MM.1S (cell line): Measurements from ENCODE around the gene RGMA.

Experiments
- DNase-seq: peaks from one replicate; pipeline ENCODE4 v3.0.0-alpha.2; 2015
- H2AFZ ChIP-seq: fragments of 300-600 bp; sonication (generic); 2 replicates; pipeline ENCODE4 v1.6.0; 2016; ENCODE audit warnings: antibody characterized with exemption, low read length
- H3F3A ChIP-seq: fragments of 300-600 bp; sonication (generic); 2 replicates; pipeline ENCODE4 v1.6.1; 2016; ENCODE audit warnings: mild to moderate bottlenecking, antibody characterized with exemption, low read length, moderate library complexity, mixed read lengths; ENCODE audit not compliant: insufficient read depth
- H3K27ac ChIP-seq: fragments of 300-600 bp; sonication (generic); 2 replicates; pipeline ENCODE4 v1.5.1; 2016; ENCODE audit warnings: mild to moderate bottlenecking, low read length
- H3K27me3 ChIP-seq: fragments of 300-600 bp; sonication (generic); replicated peaks from 2 replicates; pipeline ENCODE4 v1.6.0; 2016; ENCODE audit warnings: low read length; ENCODE audit not compliant: insufficient read depth
- H3K36me3 ChIP-seq: fragments of 300-600 bp; sonication (generic); replicated peaks from 2 replicates; pipeline ENCODE4 v1.6.1; 2016; ENCODE audit warnings: mild to moderate bottlenecking, low read length, mixed read lengths; ENCODE audit not compliant: insufficient read depth
- H3K4me1 ChIP-seq: fragments of 300-600 bp; sonication (generic); 2 replicates; pipeline ENCODE4 v1.6.1; 2016; ENCODE audit warnings: low read length, mixed read lengths
- H3K4me2 ChIP-seq: fragments of 300-600 bp; sonication (generic); 2 replicates; pipeline ENCODE4 v1.6.0; 2016; ENCODE audit warnings: low read depth, low read length
- H3K4me3 ChIP-seq: fragments of 300-600 bp; sonication (generic); 2 replicates; pipeline ENCODE4 v1.5.1; 2016; ENCODE audit warnings: low read length, mixed read lengths
- H3K79me2 ChIP-seq: fragments of 300-600 bp; sonication (generic); 2 replicates; pipeline ENCODE4 v1.6.1; 2016; ENCODE audit warnings: mixed run types, low read length, mixed read lengths
- H3K9ac ChIP-seq: fragments of 300-600 bp; sonication (generic); 2 replicates; pipeline ENCODE4 v1.6.1; 2016; ENCODE audit warnings: low read length, mixed read lengths
- H3K9me2 ChIP-seq: fragments of 300-600 bp; sonication (generic); replicated peaks from 2 replicates; pipeline ENCODE4 v1.6.1; 2016; ENCODE audit warnings: mild to moderate bottlenecking, low read length, mixed read lengths; ENCODE audit not compliant: insufficient read depth
- H3K9me3 ChIP-seq: fragments of 300-600 bp; sonication (generic); replicated peaks from 2 replicates; pipeline ENCODE4 v1.6.1; 2016; ENCODE audit warnings: mild to moderate bottlenecking, low read length, mixed read lengths; ENCODE audit not compliant: insufficient read depth
- H4K20me1 ChIP-seq: fragments of 300-600 bp; sonication (generic); 2 replicates; pipeline ENCODE4 v1.6.1; 2016; ENCODE audit warnings: mild to moderate bottlenecking, low read length, moderate library complexity, mixed read lengths; ENCODE audit not compliant: insufficient read depth
- CTCF ChIP-seq: fragments of 300-600 bp; sonication (generic); IDR thresholded peaks from 2 replicates; pipeline ENCODE4 v1.5.1; 2016; ENCODE audit warnings: antibody characterized with exemption, low read length, mixed read lengths
- EZH2 ChIP-seq: fragments of 300-600 bp; sonication (generic); optimal IDR thresholded peaks from 2 replicates; pipeline ENCODE3; 2017; ENCODE audit warnings: low read depth, mild to moderate bottlenecking, antibody characterized with exemption, low read length, mixed read lengths
- EZH2phosphoT487 ChIP-seq: fragments of 300-600 bp; sonication (generic); IDR thresholded peaks from 2 replicates; pipeline ENCODE4 v1.6.1; 2018; ENCODE audit warnings: antibody characterized with exemption, low read length

RGMA gene

GRCh38 chr15:93042691-93043378, 46.2 kb downstream of the RGMA start:
- H3K27me3 ChIP-seq, result no peaks in the 10 kb centered on the region
- H3K36me3 ChIP-seq, result no peaks in the 10 kb centered on the region
- no peaks in the 10 kb centered on the region for H4K20me1 ChIP-seq
- H3K4me3 ChIP-seq, result no peak overlapping the region
- H3K9ac ChIP-seq, result no peak overlapping the region
- no peak overlapping the region for H2AFZ ChIP-seq
- no peaks in the 10 kb centered on the region for H3K79me2 ChIP-seq
- no peak overlapping the region for H3K4me2 ChIP-seq
- H3K4me1 ChIP-seq, result no peaks in the 10 kb centered on the region
- H3K9me2 ChIP-seq, result no peaks in the 10 kb centered on the region
- no peak overlapping the region for H3K27ac ChIP-seq
- DNase-seq, result no peak
- no peaks in the 10 kb centered on the region for H3K9me3 ChIP-seq
- TF ChIP-seq CTCF (no peak), EZH2 (no peak), EZH2phosphoT487 (no peak)
- H3F3A ChIP-seq, result no peaks in the 10 kb centered on the region

- TF ChIP-seq EZH2phosphoT487 (no peak), CTCF (no peak), EZH2 (no peak)
Observed at GRCh38 chr15:93042211-93042610, 46.8 kb downstream of the RGMA start.

GRCh38 chr15:93041159-93041547, 47.9 kb downstream of the RGMA start:
- H3K27ac ChIP-seq, result no peak overlapping the region
- H3K9ac ChIP-seq, result no peak overlapping the region

More at GRCh38 chr15:93042211-93042610, 46.8 kb downstream of the RGMA start:
- no peak overlapping the region for H3K27ac ChIP-seq
- no peaks in the 10 kb centered on the region for H3K79me2 ChIP-seq
- H3K9ac ChIP-seq, result no peak overlapping the region
- no peaks in the 10 kb centered on the region for H3K4me1 ChIP-seq
- H3K9me3 ChIP-seq, result no peaks in the 10 kb centered on the region
- no peak overlapping the region for H3K4me3 ChIP-seq
- H3K36me3 ChIP-seq, result no peaks in the 10 kb centered on the region
- H3K4me2 ChIP-seq, result no peak overlapping the region
- no peaks in the 10 kb centered on the region for H3F3A ChIP-seq
- no peaks in the 10 kb centered on the region for H3K27me3 ChIP-seq
- H2AFZ ChIP-seq, result no peak overlapping the region
- H3K9me2 ChIP-seq, result no peaks in the 10 kb centered on the region
- no peak for DNase-seq
- no peaks in the 10 kb centered on the region for H4K20me1 ChIP-seq

More at GRCh38 chr15:93041159-93041547, 47.9 kb downstream of the RGMA start:
- no peaks in the 10 kb centered on the region for H3K9me2 ChIP-seq
- H3K4me3 ChIP-seq, result no peak overlapping the region
- peaks cover 5% of the 10 kb centered on the region; the same call in 1 of the 2 replicates for H3K27me3 ChIP-seq
- H3K4me1 ChIP-seq, result no peaks in the 10 kb centered on the region
- no peak overlapping the region for H2AFZ ChIP-seq
- H3K9me3 ChIP-seq, result no peaks in the 10 kb centered on the region
- H3F3A ChIP-seq, result no peaks in the 10 kb centered on the region
- TF ChIP-seq EZH2 (no peak), CTCF (no peak), EZH2phosphoT487 (no peak)
- DNase-seq, result no peak
- H3K79me2 ChIP-seq, result no peaks in the 10 kb centered on the region
- H3K4me2 ChIP-seq, result no peak overlapping the region
- no peaks in the 10 kb centered on the region for H4K20me1 ChIP-seq
- H3K36me3 ChIP-seq, result no peaks in the 10 kb centered on the region
